Breast epithelium (tissue), 3 donors: ENCODE data around the gene PPP1R3A.

Experiments used
- POLR2A ChIP-seq: fragments of 450-650 bp; IDR thresholded peaks from one replicate; pipeline ENCODE4 v1.6.1; 2016; ENCODE audit warnings: antibody characterized with exemption, mild to moderate bottlenecking, moderate library complexity
- POLR2AphosphoS5 ChIP-seq, 3 donors: sonication (generic); formaldehyde crosslinking; IDR thresholded peaks; one replicate each; pipeline ENCODE4 v1.6.1; 2017; ENCODE audit warnings: antibody characterized with exemption in 3 of 3
- TF ChIP-seq, protein P1 (sequence below), 3 donors: fragments of 450-650 bp; IDR thresholded peaks; one replicate each; pipeline ENCODE4 v1.5.1; 2016 to 2017; ENCODE audit warnings: antibody characterized with exemption in 3 of 3, mild to moderate bottlenecking in 3 of 3, moderate library complexity in 3 of 3

GRCh38 chr7:113892818-113893217, 26.0 kb downstream of the PPP1R3A start:
- TF ChIP-seq, protein P1, sequence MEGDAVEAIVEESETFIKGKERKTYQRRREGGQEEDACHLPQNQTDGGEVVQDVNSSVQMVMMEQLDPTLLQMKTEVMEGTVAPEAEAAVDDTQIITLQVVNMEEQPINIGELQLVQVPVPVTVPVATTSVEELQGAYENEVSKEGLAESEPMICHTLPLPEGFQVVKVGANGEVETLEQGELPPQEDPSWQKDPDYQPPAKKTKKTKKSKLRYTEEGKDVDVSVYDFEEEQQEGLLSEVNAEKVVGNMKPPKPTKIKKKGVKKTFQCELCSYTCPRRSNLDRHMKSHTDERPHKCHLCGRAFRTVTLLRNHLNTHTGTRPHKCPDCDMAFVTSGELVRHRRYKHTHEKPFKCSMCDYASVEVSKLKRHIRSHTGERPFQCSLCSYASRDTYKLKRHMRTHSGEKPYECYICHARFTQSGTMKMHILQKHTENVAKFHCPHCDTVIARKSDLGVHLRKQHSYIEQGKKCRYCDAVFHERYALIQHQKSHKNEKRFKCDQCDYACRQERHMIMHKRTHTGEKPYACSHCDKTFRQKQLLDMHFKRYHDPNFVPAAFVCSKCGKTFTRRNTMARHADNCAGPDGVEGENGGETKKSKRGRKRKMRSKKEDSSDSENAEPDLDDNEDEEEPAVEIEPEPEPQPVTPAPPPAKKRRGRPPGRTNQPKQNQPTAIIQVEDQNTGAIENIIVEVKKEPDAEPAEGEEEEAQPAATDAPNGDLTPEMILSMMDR (IDR thresholded peaks at IDR 0.05), result no peak
- TF ChIP-seq POLR2A (no peak), POLR2AphosphoS5 (IDR thresholded peaks at IDR 0.05) (no peak)
